Measurements from ENCODE around the gene GDF11. TPM values are rescaled to one million over a fixed set of nuclear protein-coding genes. Genes with fewer than 3 reads are reported as not detected.

The GDF11 gene
- total and polyA plus RNA-seq, 2 of the 4 experiments (the other 2 are of a cell fraction): 2.7 to 12.9 TPM

DNA sequence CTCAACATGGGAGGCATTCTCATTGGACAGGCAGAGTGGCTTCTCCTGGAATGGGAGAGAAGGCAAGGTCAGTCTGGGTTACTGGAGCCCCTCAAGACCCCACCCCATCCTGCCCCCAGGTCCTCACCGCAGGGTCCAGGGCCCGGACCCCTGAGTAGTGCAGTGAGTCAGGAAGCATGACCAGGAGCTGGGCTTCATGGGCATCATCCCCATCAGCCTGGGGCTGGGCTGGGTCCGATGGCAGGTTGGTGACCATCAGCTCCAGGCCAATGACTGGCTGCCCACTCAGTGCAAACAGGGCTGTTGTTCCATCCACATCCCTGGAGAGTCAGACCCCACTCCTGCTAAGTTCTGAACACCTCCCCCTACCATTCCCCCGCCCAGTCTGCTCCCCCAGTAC lies 48.3 kb upstream of the GDF11 start:
- H3K27me3 ChIP-seq (ENCODE audit: control insufficient read depth, insufficient read depth, low read length): peaks cover 22% of the 10 kb centered on the region
- H3K4ac ChIP-seq (ENCODE audit: low read depth, low read length): no peak overlapping the region
- H3K27ac ChIP-seq (ENCODE audit: insufficient read depth, low read length): no peak overlapping the region
- no peaks in the 10 kb centered on the region for H4K20me1 ChIP-seq (ENCODE audit: insufficient read depth, low read length)
- H3K9ac ChIP-seq (ENCODE audit: low read depth, low read length): no peak overlapping the region
- H2AK9ac ChIP-seq (replicated peaks; ENCODE audit: low read depth, low read length, poor library complexity): no peak overlapping the region
- no TSS peak for BruUV-seq (replicated peaks)
- no peaks in the 10 kb centered on the region for H3K9me3 ChIP-seq (ENCODE audit: control insufficient read depth, insufficient read depth, low read length)
- no peak for ATAC-seq (ENCODE audit: low read depth)
- H3K36me3 ChIP-seq (ENCODE audit: control insufficient read depth, insufficient read depth, low read length): no peaks in the 10 kb centered on the region
- no peak for DNase-seq
- dilution Hi-C loops (cut with HindIII; ENCODE audit: low sequenced_read_pairs, unreplicated experiment): no loop called here
- no peak overlapping the region for H3K4me2 ChIP-seq (ENCODE audit: low read depth, low read length)
- H2BK5ac ChIP-seq (ENCODE audit: low read depth, low read length, poor library complexity, severe bottlenecking): no peak overlapping the region
- CTCF ChIA-PET: no interaction called here
- H4K91ac ChIP-seq (ENCODE audit: insufficient read depth, low read depth, low read length): no peak overlapping the region
- H3K56ac ChIP-seq (ENCODE audit: extremely low read depth, insufficient read depth, low read length): no peak overlapping the region
- no peaks in the 10 kb centered on the region for H3K79me1 ChIP-seq (ENCODE audit: low read depth in 1 of 2, low read length in 2 of 2)
- no peak overlapping the region for H4K8ac ChIP-seq (ENCODE audit: low read depth in 2 of 2, low read length in 2 of 2)
- no peak overlapping the region for H3K4me3 ChIP-seq (ENCODE audit: insufficient read depth, low read depth, low read length)
- no peak overlapping the region for H3K14ac ChIP-seq (replicated peaks; ENCODE audit: low read depth, low read length)
- in situ Hi-C loops (cut with MboI; ENCODE audit: low sequenced_read_pairs): no loop called here
- WGBS, 2 experiments (ENCODE audit: extremely low coverage in 2 of 2, insufficient read length in 1 of 2): 57% methylated on average over 2 of the region's 4 CpGs; no CpG with 5 or more reads in 1 of the 2 experiments
- TF ChIP-seq, protein P1, sequence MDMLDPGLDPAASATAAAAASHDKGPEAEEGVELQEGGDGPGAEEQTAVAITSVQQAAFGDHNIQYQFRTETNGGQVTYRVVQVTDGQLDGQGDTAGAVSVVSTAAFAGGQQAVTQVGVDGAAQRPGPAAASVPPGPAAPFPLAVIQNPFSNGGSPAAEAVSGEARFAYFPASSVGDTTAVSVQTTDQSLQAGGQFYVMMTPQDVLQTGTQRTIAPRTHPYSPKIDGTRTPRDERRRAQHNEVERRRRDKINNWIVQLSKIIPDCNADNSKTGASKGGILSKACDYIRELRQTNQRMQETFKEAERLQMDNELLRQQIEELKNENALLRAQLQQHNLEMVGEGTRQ (IDR thresholded peaks at IDR 0.05; ENCODE audit: low read depth, low read length): no peak
- TF ChIP-seq, protein P2, sequence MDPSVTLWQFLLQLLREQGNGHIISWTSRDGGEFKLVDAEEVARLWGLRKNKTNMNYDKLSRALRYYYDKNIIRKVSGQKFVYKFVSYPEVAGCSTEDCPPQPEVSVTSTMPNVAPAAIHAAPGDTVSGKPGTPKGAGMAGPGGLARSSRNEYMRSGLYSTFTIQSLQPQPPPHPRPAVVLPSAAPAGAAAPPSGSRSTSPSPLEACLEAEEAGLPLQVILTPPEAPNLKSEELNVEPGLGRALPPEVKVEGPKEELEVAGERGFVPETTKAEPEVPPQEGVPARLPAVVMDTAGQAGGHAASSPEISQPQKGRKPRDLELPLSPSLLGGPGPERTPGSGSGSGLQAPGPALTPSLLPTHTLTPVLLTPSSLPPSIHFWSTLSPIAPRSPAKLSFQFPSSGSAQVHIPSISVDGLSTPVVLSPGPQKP (IDR thresholded peaks at IDR 0.05; ENCODE audit: borderline replicate concordance, low read depth, low read length): no peak
- no peak for TF ChIP-seq BHLHE40 (IDR thresholded peaks at IDR 0.05; ENCODE audit: low read depth, low read length)
- TF ChIP-seq, protein P3, sequence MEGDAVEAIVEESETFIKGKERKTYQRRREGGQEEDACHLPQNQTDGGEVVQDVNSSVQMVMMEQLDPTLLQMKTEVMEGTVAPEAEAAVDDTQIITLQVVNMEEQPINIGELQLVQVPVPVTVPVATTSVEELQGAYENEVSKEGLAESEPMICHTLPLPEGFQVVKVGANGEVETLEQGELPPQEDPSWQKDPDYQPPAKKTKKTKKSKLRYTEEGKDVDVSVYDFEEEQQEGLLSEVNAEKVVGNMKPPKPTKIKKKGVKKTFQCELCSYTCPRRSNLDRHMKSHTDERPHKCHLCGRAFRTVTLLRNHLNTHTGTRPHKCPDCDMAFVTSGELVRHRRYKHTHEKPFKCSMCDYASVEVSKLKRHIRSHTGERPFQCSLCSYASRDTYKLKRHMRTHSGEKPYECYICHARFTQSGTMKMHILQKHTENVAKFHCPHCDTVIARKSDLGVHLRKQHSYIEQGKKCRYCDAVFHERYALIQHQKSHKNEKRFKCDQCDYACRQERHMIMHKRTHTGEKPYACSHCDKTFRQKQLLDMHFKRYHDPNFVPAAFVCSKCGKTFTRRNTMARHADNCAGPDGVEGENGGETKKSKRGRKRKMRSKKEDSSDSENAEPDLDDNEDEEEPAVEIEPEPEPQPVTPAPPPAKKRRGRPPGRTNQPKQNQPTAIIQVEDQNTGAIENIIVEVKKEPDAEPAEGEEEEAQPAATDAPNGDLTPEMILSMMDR (conservative IDR thresholded peaks at IDR 0.05; ENCODE audit: low read depth, low read length): no peak
- TF ChIP-seq MXI1 (IDR thresholded peaks at IDR 0.05; ENCODE audit: borderline replicate concordance, low read depth, low read length): no peak
- no peak for TF ChIP-seq NFE2L2 (IDR thresholded peaks at IDR 0.05; ENCODE audit: low read depth, low read length)
- no peaks in the 10 kb centered on the region for H3K4me1 ChIP-seq (ENCODE audit: control insufficient read depth, insufficient read depth, low read length)
- H2AK5ac ChIP-seq (ENCODE audit: low read depth, low read length): no peak overlapping the region
- H3K18ac ChIP-seq (ENCODE audit: low read depth, low read length): no peak overlapping the region
- no peaks in the 10 kb centered on the region for H3K9me1 ChIP-seq (ENCODE audit: insufficient read depth, low read length)
- intact Hi-C loops (cut with micrococcal nuclease): no loop called here
- H2BK15ac ChIP-seq (ENCODE audit: low read depth, low read length): no peak overlapping the region
- no peak overlapping the region for H2BK20ac ChIP-seq (ENCODE audit: low read depth, low read length)
- no peak overlapping the region for H4K5ac ChIP-seq (ENCODE audit: low read depth, low read length)
- no peak overlapping the region for H3K23ac ChIP-seq (ENCODE audit: low read depth, low read length)
- H2AFZ ChIP-seq (replicated peaks; ENCODE audit: low read length, poor library complexity): no peak overlapping the region
- H2BK120ac ChIP-seq (ENCODE audit: low read depth, low read length): no peak overlapping the region
- POLR2A ChIA-PET (ENCODE audit: unreplicated experiment): no interaction called here

Data from IMR-90 (cell line).